A673 (cell line): ENCODE results near the gene ACOT11.
A peak's percentile ranks its signal among the peaks of the same experiment; 100 is the strongest.

ENCODE experiments used
- EZH2 ChIP-seq: fragments of 200-600 bp; sonication (generic); IDR thresholded peaks from 2 replicates; pipeline ENCODE4 v1.6.1; 2017; ENCODE audit warnings: borderline replicate concordance, low read depth, mild to moderate bottlenecking, mixed read lengths, antibody characterized with exemption, low read length; ENCODE audit not compliant: poor library complexity, severe bottlenecking
- TF ChIP-seq, protein P1 (sequence below): fragments of 300-800, 200-600 bp; sonication (generic); conservative IDR thresholded peaks from 2 replicates; pipeline ENCODE4 v1.5.1; 2017; ENCODE audit warnings: low read depth, mild to moderate bottlenecking, antibody characterized with exemption, low read length, moderate library complexity, mixed read lengths

DNA sequence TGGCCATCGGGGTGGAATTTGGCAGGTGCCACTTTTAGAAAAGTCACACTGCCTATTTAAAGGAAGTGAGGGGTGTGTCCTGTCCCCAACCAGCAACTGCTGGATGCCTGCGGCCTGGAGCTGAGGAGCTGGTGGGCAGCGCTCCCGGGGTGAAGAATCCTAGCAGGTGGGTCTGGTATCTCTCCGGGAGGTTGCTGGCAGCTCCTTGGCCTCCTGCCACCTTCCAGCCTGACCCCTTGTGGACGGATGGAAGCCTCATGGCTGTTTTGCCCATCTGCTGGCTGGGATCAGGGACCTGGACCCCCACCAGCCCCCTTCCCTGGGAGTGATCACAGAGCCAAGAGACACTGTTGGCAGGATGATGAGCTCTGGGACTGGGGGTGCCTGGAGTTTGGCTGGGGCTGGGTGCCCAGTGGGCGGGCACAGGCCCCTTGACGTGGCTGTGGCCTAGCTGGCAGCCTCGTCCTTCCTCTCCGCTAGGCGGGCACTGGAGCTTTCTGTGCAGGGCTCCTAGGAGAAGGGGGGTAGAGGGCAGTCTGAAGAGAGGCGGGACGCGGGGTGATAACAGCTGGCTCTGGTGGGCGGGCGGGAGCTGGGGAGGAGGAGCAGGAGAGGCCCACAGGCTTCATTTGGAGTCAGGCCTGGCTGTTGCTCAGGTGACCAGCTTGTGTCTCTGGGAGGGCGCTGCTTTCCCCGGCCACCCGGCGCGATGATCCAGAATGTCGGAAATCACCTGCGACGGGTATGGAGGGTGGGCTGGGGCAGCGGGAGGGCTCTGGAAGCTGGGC lies at the start of gene ACOT11:
- TF ChIP-seq, protein P1, sequence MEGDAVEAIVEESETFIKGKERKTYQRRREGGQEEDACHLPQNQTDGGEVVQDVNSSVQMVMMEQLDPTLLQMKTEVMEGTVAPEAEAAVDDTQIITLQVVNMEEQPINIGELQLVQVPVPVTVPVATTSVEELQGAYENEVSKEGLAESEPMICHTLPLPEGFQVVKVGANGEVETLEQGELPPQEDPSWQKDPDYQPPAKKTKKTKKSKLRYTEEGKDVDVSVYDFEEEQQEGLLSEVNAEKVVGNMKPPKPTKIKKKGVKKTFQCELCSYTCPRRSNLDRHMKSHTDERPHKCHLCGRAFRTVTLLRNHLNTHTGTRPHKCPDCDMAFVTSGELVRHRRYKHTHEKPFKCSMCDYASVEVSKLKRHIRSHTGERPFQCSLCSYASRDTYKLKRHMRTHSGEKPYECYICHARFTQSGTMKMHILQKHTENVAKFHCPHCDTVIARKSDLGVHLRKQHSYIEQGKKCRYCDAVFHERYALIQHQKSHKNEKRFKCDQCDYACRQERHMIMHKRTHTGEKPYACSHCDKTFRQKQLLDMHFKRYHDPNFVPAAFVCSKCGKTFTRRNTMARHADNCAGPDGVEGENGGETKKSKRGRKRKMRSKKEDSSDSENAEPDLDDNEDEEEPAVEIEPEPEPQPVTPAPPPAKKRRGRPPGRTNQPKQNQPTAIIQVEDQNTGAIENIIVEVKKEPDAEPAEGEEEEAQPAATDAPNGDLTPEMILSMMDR, result peak; percentile 33; the same call in 1 of the 2 replicates
- no peak for TF ChIP-seq EZH2
